ENCODE data around the gene PSG6. TPM values are rescaled to one million over a fixed set of nuclear protein-coding genes. Genes with fewer than 3 reads are reported as not detected.
A peak's percentile ranks its signal among the peaks of the same experiment; 100 is the strongest.
"Not testable (repeated sequence)": the region's sequence is repeated elsewhere in the genome, so short reads cannot be mapped to it uniquely, and the experiment has no call there.

PSG6 gene
- total and polyA plus RNA-seq, 2 donors (not counting 1 experiment from before 2014, with no cell fraction given), result 0.17 to 0.76 TPM

DNA sequence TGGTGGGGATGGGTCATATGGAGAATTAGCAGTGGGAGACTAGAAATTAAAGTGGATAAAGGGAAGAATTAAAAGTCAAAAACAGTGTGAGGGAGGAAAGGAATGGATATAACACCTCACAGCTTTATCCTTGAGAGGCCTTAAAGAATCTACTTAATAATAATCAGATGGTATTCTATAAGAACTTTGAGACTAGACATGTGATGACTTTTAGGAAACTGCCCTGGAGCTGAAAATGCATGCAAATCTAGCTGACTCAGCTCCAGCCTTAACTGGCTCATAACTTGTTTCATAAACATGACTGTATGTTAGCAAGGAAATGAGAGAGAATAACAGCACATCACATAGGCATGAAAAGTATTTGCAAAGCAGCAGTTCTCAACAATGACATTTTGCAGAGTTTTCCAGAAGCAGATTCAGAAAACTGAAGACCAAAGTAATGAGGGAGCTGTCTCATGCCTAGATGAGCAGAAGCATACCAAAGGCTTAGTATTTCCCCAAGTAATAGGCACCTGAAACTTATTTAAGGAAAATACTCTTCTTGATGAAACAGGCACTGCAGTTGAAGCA is 29.7 kb downstream of the PSG6 start:
- H2AFZ ChIP-seq (ENCODE audit: low read length); H3K9ac ChIP-seq (ENCODE audit: insufficient read depth, low read length); DNase-seq (ENCODE audit: low read depth in 2 of 2); H4K20me1 ChIP-seq (ENCODE audit: control insufficient read depth, extremely low read depth, insufficient read depth, low read length); H3K4me3 ChIP-seq (replicated peaks in 1 of 4; ENCODE audit: control extremely low read depth in 1 of 4, insufficient read depth in 1 of 4, low read depth in 3 of 4, low read length in 4 of 4); H3K4me1 ChIP-seq (ENCODE audit: control insufficient read depth, extremely low read depth, insufficient read depth, low read length); H3K27me3 ChIP-seq (ENCODE audit: control insufficient read depth, insufficient read depth, low read length); H3K36me3 ChIP-seq (ENCODE audit: control insufficient read depth, insufficient read depth, low read length); H3K79me2 ChIP-seq (ENCODE audit: control insufficient read depth, insufficient read depth, low read length); H3K9me3 ChIP-seq (ENCODE audit: control insufficient read depth, insufficient read depth, low read depth, low read length); H3K4me2 ChIP-seq (ENCODE audit: extremely low read depth, insufficient read depth, low read length): not testable (repeated sequence)
- H3K27ac ChIP-seq (ENCODE audit: insufficient read depth, low read length), result peak overlapping the region; percentile 24

DNA sequence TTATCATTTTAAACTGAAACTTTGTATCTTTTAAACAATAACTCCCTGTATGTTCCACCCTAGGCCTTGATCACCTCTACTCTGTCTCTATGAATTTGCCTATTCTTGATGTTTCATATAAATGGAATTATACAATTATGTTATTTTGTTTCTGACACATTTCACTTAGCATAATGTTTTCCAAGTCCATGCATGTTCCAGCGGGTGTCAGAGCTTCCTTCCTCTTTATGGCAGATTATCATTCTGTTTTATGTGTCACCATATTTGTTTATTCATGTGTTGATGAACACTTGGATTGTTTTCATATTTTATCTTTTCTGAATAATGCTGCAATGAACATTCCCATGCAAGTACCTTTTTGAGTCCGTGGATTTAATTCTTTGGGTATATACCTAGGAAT is 35.0 kb downstream of the PSG6 start:
- not testable (repeated sequence) for H3K9ac ChIP-seq (ENCODE audit: insufficient read depth, low read length); H3K27ac ChIP-seq (ENCODE audit: insufficient read depth, low read length); H3K4me1 ChIP-seq (ENCODE audit: control insufficient read depth, extremely low read depth, insufficient read depth, low read length); H2AFZ ChIP-seq (ENCODE audit: low read length); H4K20me1 ChIP-seq (ENCODE audit: control insufficient read depth, extremely low read depth, insufficient read depth, low read length); H3K79me2 ChIP-seq (ENCODE audit: control insufficient read depth, insufficient read depth, low read length); H3K27me3 ChIP-seq (ENCODE audit: control insufficient read depth, insufficient read depth, low read length); H3K9me3 ChIP-seq (ENCODE audit: control insufficient read depth, insufficient read depth, low read depth, low read length); DNase-seq (ENCODE audit: low read depth in 2 of 2); H3K36me3 ChIP-seq (ENCODE audit: control insufficient read depth, insufficient read depth, low read length); H3K4me2 ChIP-seq (ENCODE audit: extremely low read depth, insufficient read depth, low read length); H3K4me3 ChIP-seq (replicated peaks in 1 of 4; ENCODE audit: control extremely low read depth in 1 of 4, insufficient read depth in 1 of 4, low read depth in 3 of 4, low read length in 4 of 4)

DNA sequence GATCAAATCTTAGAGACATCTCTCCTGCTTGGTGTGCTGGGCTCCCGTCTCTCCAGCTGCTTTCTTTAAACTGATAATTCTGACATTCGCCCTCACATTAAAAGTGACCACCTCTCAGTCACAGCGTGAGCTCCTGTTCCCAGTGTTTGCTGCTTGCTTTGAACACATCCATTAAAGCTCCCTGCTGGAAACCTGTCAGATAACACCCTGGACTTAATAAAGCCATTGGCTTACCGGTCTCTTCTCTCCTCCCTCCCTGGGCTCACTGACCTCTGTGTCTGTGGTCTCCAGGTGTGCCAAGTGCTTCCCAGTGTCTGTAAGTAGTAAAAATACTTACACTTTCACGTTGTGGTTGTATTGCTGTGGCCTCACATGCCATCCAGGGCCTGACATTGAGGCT is 35.7 kb downstream of the PSG6 start:
- H3K4me3 ChIP-seq (replicated peaks in 1 of 4; ENCODE audit: control extremely low read depth in 1 of 4, insufficient read depth in 1 of 4, low read depth in 3 of 4, low read length in 4 of 4); H3K4me2 ChIP-seq (ENCODE audit: extremely low read depth, insufficient read depth, low read length); H3K27me3 ChIP-seq (ENCODE audit: control insufficient read depth, insufficient read depth, low read length); H3K4me1 ChIP-seq (ENCODE audit: control insufficient read depth, extremely low read depth, insufficient read depth, low read length); H2AFZ ChIP-seq (ENCODE audit: low read length); H3K9me3 ChIP-seq (ENCODE audit: control insufficient read depth, insufficient read depth, low read depth, low read length); H3K79me2 ChIP-seq (ENCODE audit: control insufficient read depth, insufficient read depth, low read length); DNase-seq (ENCODE audit: low read depth in 2 of 2); H4K20me1 ChIP-seq (ENCODE audit: control insufficient read depth, extremely low read depth, insufficient read depth, low read length); H3K9ac ChIP-seq (ENCODE audit: insufficient read depth, low read length); H3K36me3 ChIP-seq (ENCODE audit: control insufficient read depth, insufficient read depth, low read length); H3K27ac ChIP-seq (ENCODE audit: insufficient read depth, low read length): not testable (repeated sequence)

DNA sequence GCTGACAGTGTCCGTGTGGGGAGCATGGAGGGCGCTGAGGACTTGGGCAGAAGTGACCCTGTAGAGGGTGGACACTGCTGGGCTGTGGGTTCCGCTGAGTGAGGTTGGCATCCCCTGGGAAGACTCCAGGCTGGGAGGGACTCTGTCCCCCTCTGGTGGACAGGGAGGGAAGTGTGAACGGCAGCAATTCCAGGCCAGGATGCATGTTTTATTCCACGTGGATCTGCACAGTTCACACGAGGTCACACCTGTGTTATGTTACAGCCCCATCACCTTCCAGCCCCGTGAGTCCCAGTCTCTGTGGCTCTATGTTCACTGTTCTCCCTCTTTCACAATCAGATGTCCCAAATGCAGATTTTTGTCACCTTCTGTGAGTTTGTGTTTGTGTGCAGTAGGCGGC is 36.4 kb downstream of the PSG6 start:
- H3K4me1 ChIP-seq (ENCODE audit: control insufficient read depth, extremely low read depth, insufficient read depth, low read length); H3K36me3 ChIP-seq (ENCODE audit: control insufficient read depth, insufficient read depth, low read length); H3K4me3 ChIP-seq (replicated peaks in 1 of 4; ENCODE audit: control extremely low read depth in 1 of 4, insufficient read depth in 1 of 4, low read depth in 3 of 4, low read length in 4 of 4); H3K9ac ChIP-seq (ENCODE audit: insufficient read depth, low read length); H3K4me2 ChIP-seq (ENCODE audit: extremely low read depth, insufficient read depth, low read length); H3K27ac ChIP-seq (ENCODE audit: insufficient read depth, low read length); DNase-seq (ENCODE audit: low read depth in 2 of 2); H3K9me3 ChIP-seq (ENCODE audit: control insufficient read depth, insufficient read depth, low read depth, low read length); H2AFZ ChIP-seq (ENCODE audit: low read length); H3K79me2 ChIP-seq (ENCODE audit: control insufficient read depth, insufficient read depth, low read length); H4K20me1 ChIP-seq (ENCODE audit: control insufficient read depth, extremely low read depth, insufficient read depth, low read length); H3K27me3 ChIP-seq (ENCODE audit: control insufficient read depth, insufficient read depth, low read length): not testable (repeated sequence)
- TF ChIP-seq, protein P1, sequence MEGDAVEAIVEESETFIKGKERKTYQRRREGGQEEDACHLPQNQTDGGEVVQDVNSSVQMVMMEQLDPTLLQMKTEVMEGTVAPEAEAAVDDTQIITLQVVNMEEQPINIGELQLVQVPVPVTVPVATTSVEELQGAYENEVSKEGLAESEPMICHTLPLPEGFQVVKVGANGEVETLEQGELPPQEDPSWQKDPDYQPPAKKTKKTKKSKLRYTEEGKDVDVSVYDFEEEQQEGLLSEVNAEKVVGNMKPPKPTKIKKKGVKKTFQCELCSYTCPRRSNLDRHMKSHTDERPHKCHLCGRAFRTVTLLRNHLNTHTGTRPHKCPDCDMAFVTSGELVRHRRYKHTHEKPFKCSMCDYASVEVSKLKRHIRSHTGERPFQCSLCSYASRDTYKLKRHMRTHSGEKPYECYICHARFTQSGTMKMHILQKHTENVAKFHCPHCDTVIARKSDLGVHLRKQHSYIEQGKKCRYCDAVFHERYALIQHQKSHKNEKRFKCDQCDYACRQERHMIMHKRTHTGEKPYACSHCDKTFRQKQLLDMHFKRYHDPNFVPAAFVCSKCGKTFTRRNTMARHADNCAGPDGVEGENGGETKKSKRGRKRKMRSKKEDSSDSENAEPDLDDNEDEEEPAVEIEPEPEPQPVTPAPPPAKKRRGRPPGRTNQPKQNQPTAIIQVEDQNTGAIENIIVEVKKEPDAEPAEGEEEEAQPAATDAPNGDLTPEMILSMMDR (conservative IDR thresholded peaks at IDR 0.05 in 1 of 2, IDR thresholded peaks at IDR 0.05 in 1 of 2; ENCODE audit: low read depth in 1 of 2, low read length in 2 of 2), result peak in 1 of 2 donors; percentile 29

DNA sequence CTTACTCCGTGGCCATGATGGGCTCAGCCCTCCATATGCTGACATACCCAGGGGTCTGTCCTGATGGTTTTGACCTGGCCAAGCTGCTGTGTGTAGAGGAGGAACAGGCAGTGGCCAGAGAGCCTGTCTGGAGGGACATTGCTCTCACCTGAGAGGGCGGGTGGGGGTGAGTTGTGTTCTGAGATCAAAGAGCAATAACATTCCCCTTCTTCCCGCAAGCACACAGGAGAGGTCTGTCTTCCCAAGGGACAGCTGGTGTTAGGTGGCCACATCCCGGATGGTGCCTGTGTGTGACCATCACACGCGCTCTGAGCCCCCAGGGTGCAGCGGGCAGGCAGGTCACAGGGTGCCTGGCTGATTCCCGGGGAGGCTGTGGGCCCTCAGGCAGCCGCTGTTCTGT is 37.1 kb downstream of the PSG6 start:
- not testable (repeated sequence) for DNase-seq (ENCODE audit: low read depth in 2 of 2); H3K79me2 ChIP-seq (ENCODE audit: control insufficient read depth, insufficient read depth, low read length); H3K9me3 ChIP-seq (ENCODE audit: control insufficient read depth, insufficient read depth, low read depth, low read length); H3K27ac ChIP-seq (ENCODE audit: insufficient read depth, low read length); H3K4me3 ChIP-seq (replicated peaks in 1 of 4; ENCODE audit: control extremely low read depth in 1 of 4, insufficient read depth in 1 of 4, low read depth in 3 of 4, low read length in 4 of 4); H2AFZ ChIP-seq (ENCODE audit: low read length); H3K4me2 ChIP-seq (ENCODE audit: extremely low read depth, insufficient read depth, low read length); H3K9ac ChIP-seq (ENCODE audit: insufficient read depth, low read length); H3K36me3 ChIP-seq (ENCODE audit: control insufficient read depth, insufficient read depth, low read length); H4K20me1 ChIP-seq (ENCODE audit: control insufficient read depth, extremely low read depth, insufficient read depth, low read length); H3K27me3 ChIP-seq (ENCODE audit: control insufficient read depth, insufficient read depth, low read length)
- peaks cover 13% of the 10 kb centered on the region for H3K4me1 ChIP-seq (ENCODE audit: control insufficient read depth, extremely low read depth, insufficient read depth, low read length)
